ENCODE results near the gene KRTAP5-2. TPM values are rescaled to one million over a fixed set of nuclear protein-coding genes. Genes with fewer than 3 reads are reported as not detected.

Gene KRTAP5-2
- total and polyA plus RNA-seq, 11 donors, result not detected

- H3K27ac ChIP-seq, result peak overlapping the region; percentile 72 to 95 (median 84)
- H3K9me3 ChIP-seq, result no peaks in the 10 kb centered on the region
- DNase-seq (peak; percentile 82 to 90 (median 85)), ATAC-seq (peak; percentile 79 to 91 (median 80))
- intact Hi-C loops (cut with DNase I), result loop anchor here in 6 of 10 donors (2.0 to 10.0 kb wide), 3 partner anchors 76 to 86 kb away; partner anchors contain the start of genes KRTAP5-5 (in 4 of the 6) and KRTAP5-4 (in 3 of the 6)
- H3K27me3 ChIP-seq, result peaks cover 0 to 35% (median 9%) of the 10 kb centered on the region in 9 donors
- peak overlapping the region in 10 of 12 donors; percentile 29 to 63 (median 52) for H3K4me3 ChIP-seq
- no peaks in the 10 kb centered on the region for H3K36me3 ChIP-seq
- 5 to 11% (median 9%) methylated on average over 26 to 34 of the region's 34 CpGs for WGBS, 4 donors
- peak in 1 of 2 donors; percentile 64 for TF ChIP-seq POLR2A (IDR thresholded peaks at IDR 0.05)
- TF ChIP-seq, protein P1, sequence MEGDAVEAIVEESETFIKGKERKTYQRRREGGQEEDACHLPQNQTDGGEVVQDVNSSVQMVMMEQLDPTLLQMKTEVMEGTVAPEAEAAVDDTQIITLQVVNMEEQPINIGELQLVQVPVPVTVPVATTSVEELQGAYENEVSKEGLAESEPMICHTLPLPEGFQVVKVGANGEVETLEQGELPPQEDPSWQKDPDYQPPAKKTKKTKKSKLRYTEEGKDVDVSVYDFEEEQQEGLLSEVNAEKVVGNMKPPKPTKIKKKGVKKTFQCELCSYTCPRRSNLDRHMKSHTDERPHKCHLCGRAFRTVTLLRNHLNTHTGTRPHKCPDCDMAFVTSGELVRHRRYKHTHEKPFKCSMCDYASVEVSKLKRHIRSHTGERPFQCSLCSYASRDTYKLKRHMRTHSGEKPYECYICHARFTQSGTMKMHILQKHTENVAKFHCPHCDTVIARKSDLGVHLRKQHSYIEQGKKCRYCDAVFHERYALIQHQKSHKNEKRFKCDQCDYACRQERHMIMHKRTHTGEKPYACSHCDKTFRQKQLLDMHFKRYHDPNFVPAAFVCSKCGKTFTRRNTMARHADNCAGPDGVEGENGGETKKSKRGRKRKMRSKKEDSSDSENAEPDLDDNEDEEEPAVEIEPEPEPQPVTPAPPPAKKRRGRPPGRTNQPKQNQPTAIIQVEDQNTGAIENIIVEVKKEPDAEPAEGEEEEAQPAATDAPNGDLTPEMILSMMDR (IDR thresholded peaks at IDR 0.05), result no peak
- H3K4me1 ChIP-seq, result peaks cover 8 to 46% (median 23%) of the 10 kb centered on the region in 12 donors
Measured at GRCh38 chr11:1548221-1549070, 49.6 kb downstream of the KRTAP5-2 start.

DNA sequence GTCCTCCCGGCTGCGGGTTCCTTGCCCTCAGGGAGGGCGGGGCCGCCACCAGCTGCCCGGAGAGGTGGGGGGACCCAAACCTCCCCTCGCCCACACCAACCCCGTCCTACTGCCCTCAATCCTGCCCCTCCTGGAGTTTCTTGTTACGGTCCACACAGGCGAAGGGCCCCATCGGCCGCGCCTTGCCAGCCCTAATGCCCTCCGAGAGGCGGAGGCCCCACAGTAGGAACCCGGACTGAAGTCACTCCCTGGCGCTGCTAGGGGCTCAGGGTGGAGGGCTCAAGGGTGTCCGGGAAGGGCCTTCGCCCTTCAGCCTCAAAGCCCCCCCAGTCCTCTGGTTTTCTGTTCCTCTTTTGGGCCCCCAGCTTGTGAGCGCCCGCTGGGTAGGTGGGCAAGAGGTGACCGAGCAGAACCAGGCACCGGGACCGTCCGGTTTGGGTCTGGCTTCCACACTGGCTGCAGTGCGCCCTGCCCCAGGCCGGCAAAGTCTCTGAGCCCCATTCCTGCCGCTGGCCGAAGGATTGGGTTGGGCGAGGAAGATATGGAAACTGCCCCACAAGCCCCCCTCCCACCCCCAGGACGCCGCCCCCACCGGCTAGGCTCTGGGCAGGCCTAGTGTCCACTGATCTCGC is 50.5 kb downstream of the KRTAP5-2 start:
- H3K9me3 ChIP-seq, result no peaks in the 10 kb centered on the region
- peaks cover 8 to 37% (median 21%) of the 10 kb centered on the region in 12 donors for H3K4me1 ChIP-seq
- H3K27ac ChIP-seq, result peak overlapping the region; percentile 72 to 95 (median 84)
- H3K4me3 ChIP-seq, result peak overlapping the region in 11 of 12 donors; percentile 36 to 63 (median 52)
- 13 to 17% (median 15%) methylated on average over 18 to 33 of the region's 33 CpGs for WGBS, 4 donors
- no peak for TF ChIP-seq POLR2A (IDR thresholded peaks at IDR 0.05)
- TF ChIP-seq, protein P1 (IDR thresholded peaks at IDR 0.05), result no peak
- DNase-seq (peak in 2 of 5 donors; percentile 26 to 68), ATAC-seq (peak; percentile 1 to 29 (median 6))
- intact Hi-C loops (cut with DNase I), result loop anchor here (1.0 to 10.0 kb wide), 6 partner anchors 25 to 87 kb away; partner anchors contain the start of genes KRTAP5-5 (in 6 of the 10), KRTAP5-4 (in 3 of the 10) and DUSP8 (in 1 of the 10)
- H3K36me3 ChIP-seq, result no peaks in the 10 kb centered on the region
- peaks cover 0 to 35% (median 9%) of the 10 kb centered on the region in 9 donors for H3K27me3 ChIP-seq

Other genes with a start within 250 kb of the KRTAP5-2 start
- under 1 TPM in 8 of 9 donors, not detected in 1; 0.16 to 0.85 (median 0.61) TPM for gene BRSK2, start 208.4 kb downstream of the KRTAP5-2 start, total RNA-seq
- 1 to 10 TPM in 1 of 2 donors, under 1 TPM in 1; 0.26 to 1.3 TPM for gene BRSK2, start 208.4 kb downstream of the KRTAP5-2 start, polyA plus RNA-seq
- gene MOB2, start 111.5 kb downstream of the KRTAP5-2 start, total RNA-seq, result 10 to 100 TPM; 35.5 to 53.7 (median 44.7) TPM
- gene MOB2, start 111.5 kb downstream of the KRTAP5-2 start, polyA plus RNA-seq, result 10 to 100 TPM; 27.4 to 61.1 TPM
- 10 to 100 TPM in 8 of 9 donors, 1 to 10 TPM in 1; 9.8 to 29.9 (median 17.1) TPM for gene DUSP8, start 26.0 kb downstream of the KRTAP5-2 start, total RNA-seq
- gene DUSP8, start 26.0 kb downstream of the KRTAP5-2 start, polyA plus RNA-seq, result 10 to 100 TPM; 10.9 to 12.8 TPM
- gene KRTAP5-1, start 13.0 kb downstream of the KRTAP5-2 start, total RNA-seq, result not detected
- not detected for gene KRTAP5-1, start 13.0 kb downstream of the KRTAP5-2 start, polyA plus RNA-seq
- not detected for gene KRTAP5-3, start 10.2 kb upstream of the KRTAP5-2 start, total RNA-seq
- gene KRTAP5-3, start 10.2 kb upstream of the KRTAP5-2 start, polyA plus RNA-seq, result not detected
- gene KRTAP5-4, start 23.8 kb upstream of the KRTAP5-2 start, total RNA-seq, result not detected
- not detected for gene KRTAP5-4, start 23.8 kb upstream of the KRTAP5-2 start, polyA plus RNA-seq
- not detected for gene KRTAP5-5, start 31.5 kb upstream of the KRTAP5-2 start, total RNA-seq
- gene KRTAP5-5, start 31.5 kb upstream of the KRTAP5-2 start, polyA plus RNA-seq, result not detected
- not detected for gene KRTAP5-6, start 98.9 kb upstream of the KRTAP5-2 start, total RNA-seq
- not detected for gene KRTAP5-6, start 98.9 kb upstream of the KRTAP5-2 start, polyA plus RNA-seq
- 1 to 10 TPM in 1 of 9 donors, under 1 TPM in 8; 0.23 to 3.6 (median 0.56) TPM for gene IFITM10, start 152.3 kb upstream of the KRTAP5-2 start, total RNA-seq
- gene IFITM10, start 152.3 kb upstream of the KRTAP5-2 start, polyA plus RNA-seq, result under 1 TPM; 0.12 to 0.19 TPM
- gene CTSD, start 165.6 kb upstream of the KRTAP5-2 start, total RNA-seq, result 1,000 to 10,000 TPM in 3 of 9 donors, 100 to 1,000 TPM in 6; 580 to 1,779 (median 722) TPM
- gene CTSD, start 165.6 kb upstream of the KRTAP5-2 start, polyA plus RNA-seq, result 1,000 to 10,000 TPM in 1 of 2 donors, 100 to 1,000 TPM in 1; 420 to 1,089 TPM
- not detected for gene SYT8, start 236.7 kb upstream of the KRTAP5-2 start, total RNA-seq
- gene SYT8, start 236.7 kb upstream of the KRTAP5-2 start, polyA plus RNA-seq, result under 1 TPM in 1 of 2 donors, not detected in 1; 0.08 TPM
- gene TNNI2, start 240.7 kb upstream of the KRTAP5-2 start, total RNA-seq, result 1 to 10 TPM in 1 of 9 donors, under 1 TPM in 1, not detected in 7; 0.72 to 3.3 TPM
- gene TNNI2, start 240.7 kb upstream of the KRTAP5-2 start, polyA plus RNA-seq, result under 1 TPM in 1 of 2 donors, not detected in 1; 0.22 TPM

All from heart left ventricle (tissue), 16 donors.